Thyroid gland (tissue), 4 donors: ENCODE data around the gene GRID2IP.

ENCODE experiments used
- POLR2A ChIP-seq, 2 donors: fragments of 450-650 bp; IDR thresholded peaks; one replicate each; pipeline ENCODE4 v1.6.1; 2017; ENCODE audit warnings: antibody characterized with exemption in 2 of 2, mild to moderate bottlenecking in 2 of 2, moderate library complexity in 1 of 2
- TF ChIP-seq, protein P1 (sequence below), 6 experiments: fragments of 200-600 bp in 3 of 6; fragments of 450-650 bp in 3 of 6; sonication (generic) in 3 of 6; IDR thresholded peaks; one replicate each; pipeline ENCODE4 v1.5.1; 2016 to 2019; ENCODE audit warnings: antibody characterized with exemption in 6 of 6, mild to moderate bottlenecking in 2 of 6, inconsistent platforms in 1 of 6, moderate library complexity in 1 of 6

GRCh38 chr7:6559896-6560295 lies 8.6 kb upstream of the GRID2IP start:
- no peak for TF ChIP-seq POLR2A (IDR thresholded peaks at IDR 0.05)
- TF ChIP-seq, protein P1, sequence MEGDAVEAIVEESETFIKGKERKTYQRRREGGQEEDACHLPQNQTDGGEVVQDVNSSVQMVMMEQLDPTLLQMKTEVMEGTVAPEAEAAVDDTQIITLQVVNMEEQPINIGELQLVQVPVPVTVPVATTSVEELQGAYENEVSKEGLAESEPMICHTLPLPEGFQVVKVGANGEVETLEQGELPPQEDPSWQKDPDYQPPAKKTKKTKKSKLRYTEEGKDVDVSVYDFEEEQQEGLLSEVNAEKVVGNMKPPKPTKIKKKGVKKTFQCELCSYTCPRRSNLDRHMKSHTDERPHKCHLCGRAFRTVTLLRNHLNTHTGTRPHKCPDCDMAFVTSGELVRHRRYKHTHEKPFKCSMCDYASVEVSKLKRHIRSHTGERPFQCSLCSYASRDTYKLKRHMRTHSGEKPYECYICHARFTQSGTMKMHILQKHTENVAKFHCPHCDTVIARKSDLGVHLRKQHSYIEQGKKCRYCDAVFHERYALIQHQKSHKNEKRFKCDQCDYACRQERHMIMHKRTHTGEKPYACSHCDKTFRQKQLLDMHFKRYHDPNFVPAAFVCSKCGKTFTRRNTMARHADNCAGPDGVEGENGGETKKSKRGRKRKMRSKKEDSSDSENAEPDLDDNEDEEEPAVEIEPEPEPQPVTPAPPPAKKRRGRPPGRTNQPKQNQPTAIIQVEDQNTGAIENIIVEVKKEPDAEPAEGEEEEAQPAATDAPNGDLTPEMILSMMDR (IDR thresholded peaks at IDR 0.05) = no peak
